GM12873 (cell line): Measurements from ENCODE around the gene TUNAR.

Experiments used
- CTCF ChIP-seq: IDR thresholded peaks from 2 replicates; pipeline ENCODE4 v1.5.1; 2012; ENCODE audit warnings: low read depth, mild to moderate bottlenecking, moderate library complexity, low read length, control low read depth; ENCODE audit not compliant: insufficient read depth; ENCODE audit errors: missing control alignments

The TUNAR gene

DNA sequence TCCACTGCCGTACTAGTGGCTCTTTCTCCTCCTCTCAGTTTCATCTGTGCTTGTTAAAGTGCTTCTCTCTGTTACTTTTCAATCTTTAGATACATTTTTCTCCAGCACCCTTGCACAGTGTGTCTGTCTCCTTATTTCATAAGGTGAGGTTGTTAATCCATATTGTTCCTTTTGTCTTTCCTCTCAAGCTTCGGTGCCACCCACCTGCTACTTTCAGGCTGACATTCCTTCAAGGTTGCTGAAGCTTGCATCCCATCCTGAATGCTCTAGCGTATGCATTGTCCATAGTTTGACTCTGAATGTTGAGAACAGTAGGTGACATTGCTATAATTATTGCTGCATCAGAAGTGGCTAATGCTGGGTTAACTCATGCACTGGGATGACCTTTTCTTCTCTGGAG is 20.6 kb downstream of the TUNAR start:
- TF ChIP-seq CTCF, result no peak

DNA sequence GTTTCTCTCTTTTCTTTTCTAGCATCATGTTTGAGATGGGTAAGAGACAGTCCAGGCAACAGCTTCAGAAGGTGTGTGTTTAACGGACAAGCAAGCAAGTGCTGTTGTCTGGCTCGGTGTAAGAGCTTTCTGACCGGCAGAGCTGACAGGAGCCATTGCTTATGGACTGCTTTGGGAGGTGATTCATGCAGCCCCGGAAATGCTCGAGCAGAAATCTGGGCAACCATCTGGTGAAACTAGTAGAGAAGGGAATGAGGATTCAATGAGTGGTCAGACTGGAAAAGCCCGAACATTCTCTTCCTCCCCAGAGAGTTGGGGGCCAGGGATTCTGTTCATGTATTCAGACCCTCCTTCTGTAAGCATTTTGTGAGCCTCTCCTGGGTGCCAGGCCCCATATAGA is 24.4 kb downstream of the TUNAR start:
- TF ChIP-seq CTCF, result no peak

GRCh38 chr14:95902273-95902826 is 25.7 kb downstream of the TUNAR start:
- no peak for TF ChIP-seq CTCF

DNA sequence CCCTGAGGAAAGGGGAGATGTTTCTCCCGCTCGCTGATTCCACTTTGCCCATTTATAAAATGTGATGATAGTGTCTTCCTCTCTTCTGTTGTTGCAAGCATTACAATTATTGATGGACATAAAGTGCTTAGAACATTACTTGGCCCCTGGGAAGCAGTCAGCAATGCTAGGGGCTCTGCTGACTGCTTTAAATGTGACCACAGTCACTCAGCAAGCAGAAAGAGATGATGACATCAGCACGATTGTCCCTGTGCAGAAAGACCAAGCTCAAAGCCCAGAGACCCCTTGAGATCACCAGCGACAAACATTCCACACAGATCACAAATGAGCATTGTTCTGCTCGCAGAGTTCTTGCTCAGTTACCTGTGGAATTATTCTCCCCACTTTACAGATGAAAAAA is 26.5 kb downstream of the TUNAR start:
- no peak for TF ChIP-seq CTCF

DNA sequence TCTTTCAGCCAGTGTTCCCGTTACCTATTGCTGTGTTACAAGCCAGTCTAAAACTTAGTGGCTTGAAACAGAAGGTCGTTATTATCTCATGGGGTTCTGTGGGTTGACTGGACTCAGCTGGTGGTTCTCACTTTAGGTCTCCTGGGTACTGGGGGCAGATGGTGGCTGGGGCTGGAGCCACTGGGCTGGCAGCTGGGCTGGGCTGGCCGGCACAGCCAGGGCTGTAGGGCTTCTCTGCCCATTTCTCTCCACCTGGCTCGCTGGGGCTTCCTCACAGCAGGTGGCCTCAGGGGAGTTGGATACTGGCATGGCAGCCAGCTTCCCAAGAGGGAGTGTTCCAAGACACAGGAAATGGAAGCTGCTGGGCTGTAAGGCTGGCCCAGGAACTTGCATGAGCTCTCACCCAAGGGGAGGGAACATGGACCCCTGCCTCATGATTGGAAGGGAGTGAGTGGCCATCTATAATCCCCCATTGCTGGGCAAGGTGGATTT is 27.0 kb downstream of the TUNAR start:
- TF ChIP-seq CTCF, result no peak

- TF ChIP-seq CTCF, result no peak
Measured at GRCh38 chr14:95906591-95906990, 30.0 kb downstream of the TUNAR start.

DNA sequence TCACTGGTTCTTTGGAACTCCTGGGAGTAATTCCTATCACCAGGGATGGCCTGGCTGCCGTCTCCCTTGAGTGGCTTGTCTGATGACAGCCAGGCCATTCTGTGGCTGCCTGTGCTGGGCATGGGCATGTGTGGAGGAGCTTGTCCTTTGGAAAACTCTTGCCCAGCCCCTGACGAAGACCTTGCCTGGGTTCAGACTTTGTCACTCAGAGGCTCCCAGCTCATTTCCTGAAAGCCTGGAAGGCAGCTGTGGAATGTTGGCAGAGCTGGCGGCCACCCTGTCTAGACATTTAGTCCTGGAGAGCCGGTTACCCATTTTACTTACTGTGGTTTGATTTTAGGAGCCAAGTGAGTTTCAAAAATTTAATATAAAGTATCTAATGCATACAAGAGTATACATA is 34.0 kb downstream of the TUNAR start:
- no peak for TF ChIP-seq CTCF
